ENCODE data around the gene ATAD3C. TPM values are rescaled to one million over a fixed set of nuclear protein-coding genes. Genes with fewer than 3 reads are reported as not detected.

ATAD3C gene
- total and polyA plus RNA-seq, 7 experiments from 2014 or later: 0.61 to 2.0 (median 1.3) TPM

DNA sequence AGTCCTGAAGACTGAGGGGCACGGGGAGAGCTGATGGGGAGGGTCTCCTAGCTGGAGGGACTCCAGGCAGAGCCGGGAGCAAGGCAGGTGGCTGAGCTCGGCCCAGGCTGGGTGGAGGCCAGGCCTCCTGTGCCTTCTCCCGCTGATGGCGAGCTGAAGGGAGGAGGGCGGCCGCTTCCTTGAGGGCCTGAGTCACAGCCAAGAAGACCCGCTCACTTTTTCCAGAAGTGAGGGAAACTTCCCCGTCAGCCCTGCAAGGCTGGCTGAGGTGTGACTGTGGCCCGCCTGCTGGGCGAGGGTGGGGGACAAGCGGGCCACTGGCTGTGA lies 15.7 kb upstream of the ATAD3C start:
- no peaks in the 10 kb centered on the region for H3K36me3 ChIP-seq (ENCODE audit: control insufficient read depth in 2 of 3, insufficient read depth in 3 of 3, low read length in 3 of 3)
- CTCF ChIA-PET: no interaction called here
- POLR2A ChIA-PET: no interaction called here
- peaks cover 0 to 13% of the 10 kb centered on the region in 2 donors for H3K4me1 ChIP-seq (ENCODE audit: control insufficient read depth in 2 of 2, insufficient read depth in 2 of 2, low read length in 2 of 2)
- Mint-ChIP-seq H3K27ac (no peak overlapping the region), H3K4me1 (peaks cover 0 to 15% (median 5%) of the 10 kb centered on the region in 7 donors), H3K9me3 (no peaks in the 10 kb centered on the region), H3K27me3 (peaks cover 14 to 20% (median 15%) of the 10 kb centered on the region in 5 donors), H3K36me3 (no peaks in the 10 kb centered on the region), H3K4me3 (peak overlapping the region in 1 of 10 donors; percentile 80)
- DNase-seq (peak in 1 of 9 donors; percentile 68), ATAC-seq (no peak)
- no peaks in the 10 kb centered on the region for H3K9me3 ChIP-seq (ENCODE audit: control insufficient read depth in 2 of 3, low read length in 3 of 3)
- H3K27me3 ChIP-seq (ENCODE audit: control insufficient read depth in 2 of 2, insufficient read depth in 2 of 2, low read length in 2 of 2): peaks cover 0 to 28% of the 10 kb centered on the region in 2 donors
- no peak overlapping the region for H3K27ac ChIP-seq (ENCODE audit: low read depth, low read length)
- intact Hi-C loops (cut with micrococcal nuclease): no loop called here
- H3K4me3 ChIP-seq (ENCODE audit: low read length): no peak overlapping the region

GRCh38 chr1:1434131-1434823 lies 15.2 kb upstream of the ATAD3C start:
- peaks cover 13 to 20% (median 14%) of the 10 kb centered on the region in 5 donors for H3K27me3 Mint-ChIP-seq
- no peaks in the 10 kb centered on the region for H3K36me3 Mint-ChIP-seq
- no peaks in the 10 kb centered on the region for H3K9me3 Mint-ChIP-seq
- intact Hi-C loops (cut with micrococcal nuclease): no loop called here
- POLR2A ChIA-PET: no interaction called here
- ATAC-seq (no peak), DNase-seq (no peak)
- peak overlapping the region in 2 of 10 donors; percentile 63 to 80 for H3K4me3 Mint-ChIP-seq
- no peak overlapping the region for H3K4me3 ChIP-seq (ENCODE audit: low read length)
- peaks cover 0 to 15% (median 5%) of the 10 kb centered on the region in 7 donors for H3K4me1 Mint-ChIP-seq
- CTCF ChIA-PET: no interaction called here
- H3K4me1 ChIP-seq (ENCODE audit: control insufficient read depth in 2 of 2, insufficient read depth in 2 of 2, low read length in 2 of 2): peaks cover 0 to 13% of the 10 kb centered on the region in 2 donors
- no peaks in the 10 kb centered on the region for H3K9me3 ChIP-seq (ENCODE audit: control insufficient read depth in 2 of 3, low read length in 3 of 3)
- no peaks in the 10 kb centered on the region for H3K36me3 ChIP-seq (ENCODE audit: control insufficient read depth in 2 of 3, insufficient read depth in 3 of 3, low read length in 3 of 3)
- H3K27ac Mint-ChIP-seq: no peak overlapping the region
- H3K27ac ChIP-seq (ENCODE audit: low read depth, low read length): no peak overlapping the region
- peaks cover 0 to 28% of the 10 kb centered on the region in 2 donors for H3K27me3 ChIP-seq (ENCODE audit: control insufficient read depth in 2 of 2, insufficient read depth in 2 of 2, low read length in 2 of 2)

GRCh38 chr1:1434824-1435105 lies 14.7 kb upstream of the ATAD3C start:
- no peaks in the 10 kb centered on the region for H3K9me3 Mint-ChIP-seq
- H3K27ac Mint-ChIP-seq: no peak overlapping the region
- no peak overlapping the region for H3K4me3 ChIP-seq (ENCODE audit: low read length)
- no peaks in the 10 kb centered on the region for H3K36me3 Mint-ChIP-seq
- no peaks in the 10 kb centered on the region for H3K9me3 ChIP-seq (ENCODE audit: control insufficient read depth in 2 of 3, low read length in 3 of 3)
- no peak overlapping the region for H3K27ac ChIP-seq (ENCODE audit: low read depth, low read length)
- H3K27me3 ChIP-seq (ENCODE audit: control insufficient read depth in 2 of 2, insufficient read depth in 2 of 2, low read length in 2 of 2): peaks cover 0 to 28% of the 10 kb centered on the region in 2 donors
- POLR2A ChIA-PET: no interaction called here
- H3K27me3 Mint-ChIP-seq: peaks cover 8 to 19% (median 10%) of the 10 kb centered on the region in 5 donors
- intact Hi-C loops (cut with micrococcal nuclease): no loop called here
- no peaks in the 10 kb centered on the region for H3K36me3 ChIP-seq (ENCODE audit: control insufficient read depth in 2 of 3, insufficient read depth in 3 of 3, low read length in 3 of 3)
- ATAC-seq: no peak
- CTCF ChIA-PET: no interaction called here
- H3K4me1 ChIP-seq (ENCODE audit: control insufficient read depth in 2 of 2, insufficient read depth in 2 of 2, low read length in 2 of 2): peaks cover 0 to 13% of the 10 kb centered on the region in 2 donors
- peak overlapping the region in 8 of 10 donors; percentile 25 to 80 (median 46) for H3K4me3 Mint-ChIP-seq
- H3K4me1 Mint-ChIP-seq: peaks cover 0 to 10% (median 5%) of the 10 kb centered on the region in 7 donors
- no peak for DNase-seq

GRCh38 chr1:1435106-1435903 lies 14.2 kb upstream of the ATAD3C start, which contains the start of gene VWA1:
Gene VWA1 (plus strand): TSS chr1:1435690. CDS start chr1:1435749, 59 bp downstream.
- H3K4me3 Mint-ChIP-seq: peak within 1 kb of the TSS in 9 of 10 donors; percentile 36 to 80 (median 65)
- H3K27me3 ChIP-seq (ENCODE audit: control insufficient read depth in 2 of 2, insufficient read depth in 2 of 2, low read length in 2 of 2): peaks cover 0 to 28% of the 10 kb centered on the region in 2 donors
- H3K27ac ChIP-seq (ENCODE audit: low read depth, low read length): no peak within 1 kb of the TSS
- no peaks in the 10 kb centered on the region for H3K9me3 ChIP-seq (ENCODE audit: control insufficient read depth in 2 of 3, low read length in 3 of 3)
- POLR2A ChIA-PET: no interaction called here
- no peak within 1 kb of the TSS for H3K27ac Mint-ChIP-seq
- no peaks in the 10 kb centered on the region for H3K9me3 Mint-ChIP-seq
- peaks cover 4 to 15% (median 7%) of the 10 kb centered on the region in 5 donors for H3K27me3 Mint-ChIP-seq
- CTCF ChIA-PET: no interaction called here
- no peaks in the 10 kb centered on the region for H3K36me3 ChIP-seq (ENCODE audit: control insufficient read depth in 2 of 3, insufficient read depth in 3 of 3, low read length in 3 of 3)
- peaks cover 0 to 9% (median 5%) of the 10 kb centered on the region in 7 donors for H3K4me1 Mint-ChIP-seq
- no peaks in the 10 kb centered on the region for H3K36me3 Mint-ChIP-seq
- H3K4me3 ChIP-seq (ENCODE audit: low read length): no peak within 1 kb of the TSS
- intact Hi-C loops (cut with micrococcal nuclease): no loop called here
- ATAC-seq (peak; percentile 86), DNase-seq (peak; percentile 36 to 88 (median 48))
- peaks cover 0 to 13% of the 10 kb centered on the region in 2 donors for H3K4me1 ChIP-seq (ENCODE audit: control insufficient read depth in 2 of 2, insufficient read depth in 2 of 2, low read length in 2 of 2)

GRCh38 chr1:1435911-1436629 lies 13.4 kb upstream of the ATAD3C start:
- DNase-seq (no peak), ATAC-seq (no peak)
- intact Hi-C loops (cut with micrococcal nuclease): no loop called here
- H3K27ac Mint-ChIP-seq: no peak overlapping the region
- H3K4me1 ChIP-seq (ENCODE audit: control insufficient read depth in 2 of 2, insufficient read depth in 2 of 2, low read length in 2 of 2): peaks cover 0 to 13% of the 10 kb centered on the region in 2 donors
- H3K27me3 Mint-ChIP-seq: peaks cover 4 to 15% (median 7%) of the 10 kb centered on the region in 5 donors
- H3K36me3 ChIP-seq (ENCODE audit: control insufficient read depth in 2 of 3, insufficient read depth in 3 of 3, low read length in 3 of 3): no peaks in the 10 kb centered on the region
- no peaks in the 10 kb centered on the region for H3K36me3 Mint-ChIP-seq
- peaks cover 0 to 28% of the 10 kb centered on the region in 2 donors for H3K27me3 ChIP-seq (ENCODE audit: control insufficient read depth in 2 of 2, insufficient read depth in 2 of 2, low read length in 2 of 2)
- ChIA-PET CTCF (no interaction called here), POLR2A (no interaction called here)
- peak overlapping the region in 8 of 10 donors; percentile 44 to 71 (median 65) for H3K4me3 Mint-ChIP-seq
- H3K4me3 ChIP-seq (ENCODE audit: low read length): no peak overlapping the region
- H3K4me1 Mint-ChIP-seq: peaks cover 0 to 10% (median 5%) of the 10 kb centered on the region in 7 donors
- H3K27ac ChIP-seq (ENCODE audit: low read depth, low read length): no peak overlapping the region
- no peaks in the 10 kb centered on the region for H3K9me3 ChIP-seq (ENCODE audit: control insufficient read depth in 2 of 3, low read length in 3 of 3)
- H3K9me3 Mint-ChIP-seq: no peaks in the 10 kb centered on the region

- POLR2A ChIA-PET: no interaction called here
- H3K27me3 ChIP-seq (ENCODE audit: control insufficient read depth in 2 of 2, insufficient read depth in 2 of 2, low read length in 2 of 2): peaks cover 0 to 28% of the 10 kb centered on the region in 2 donors
- Mint-ChIP-seq H3K4me1 (peaks cover 0 to 10% (median 5%) of the 10 kb centered on the region in 7 donors), H3K9me3 (no peaks in the 10 kb centered on the region), H3K27me3 (peaks cover 4 to 12% (median 7%) of the 10 kb centered on the region in 5 donors), H3K27ac (no peak overlapping the region), H3K4me3 (peak overlapping the region in 7 of 10 donors; percentile 44 to 71 (median 65)), H3K36me3 (no peaks in the 10 kb centered on the region)
- ATAC-seq (no peak), DNase-seq (no peak)
- no peaks in the 10 kb centered on the region for H3K9me3 ChIP-seq (ENCODE audit: control insufficient read depth in 2 of 3, low read length in 3 of 3)
- intact Hi-C loops (cut with micrococcal nuclease): no loop called here
- no peak overlapping the region for H3K4me3 ChIP-seq (ENCODE audit: low read length)
- peaks cover 0 to 13% of the 10 kb centered on the region in 2 donors for H3K4me1 ChIP-seq (ENCODE audit: control insufficient read depth in 2 of 2, insufficient read depth in 2 of 2, low read length in 2 of 2)
- CTCF ChIA-PET: no interaction called here
- H3K36me3 ChIP-seq (ENCODE audit: control insufficient read depth in 2 of 3, insufficient read depth in 3 of 3, low read length in 3 of 3): no peaks in the 10 kb centered on the region
- H3K27ac ChIP-seq (ENCODE audit: low read depth, low read length): no peak overlapping the region
These were observed 12.9 kb upstream of the ATAD3C start for GRCh38 chr1:1436630-1437032.
